D721Med (cell line): ENCODE data around the gene L1CAM.

Experiments used
- DNase-seq: peaks from one replicate; pipeline ENCODE4 v3.0.0; 2011; ENCODE audit warnings: low spot score; ENCODE audit not compliant: insufficient read length
- FAIRE-seq: peaks from 2 replicates; lab custom pipeline; 2011; peaks lifted over from hg19 to GRCh38; lab: Jason Lieb, UNC
- CTCF ChIP-seq: IDR thresholded peaks from 2 replicates; pipeline ENCODE4 v1.5.1; 2012; ENCODE audit warnings: mild to moderate bottlenecking, control low read depth; ENCODE audit not compliant: insufficient read depth; ENCODE audit errors: missing control alignments

The L1CAM gene

GRCh38 chrX:153867139-153867538, 18.8 kb downstream of the L1CAM start:
- DNase-seq: no peak
- no peak for TF ChIP-seq CTCF
- no peak for FAIRE-seq

- no peak for DNase-seq
- no peak for FAIRE-seq
- TF ChIP-seq CTCF: no peak
Observed at GRCh38 chrX:153866302-153867019, 19.5 kb downstream of the L1CAM start.

GRCh38 chrX:153865685-153866084, 20.3 kb downstream of the L1CAM start:
- DNase-seq (no peak), FAIRE-seq (no peak)
- TF ChIP-seq CTCF: no peak

GRCh38 chrX:153865321-153865580, 20.7 kb downstream of the L1CAM start:
- TF ChIP-seq CTCF: no peak
- no peak for FAIRE-seq
- DNase-seq: no peak

GRCh38 chrX:153864561-153865320, 21.2 kb downstream of the L1CAM start:
- FAIRE-seq: no peak
- TF ChIP-seq CTCF: no peak
- no peak for DNase-seq

- no peak for TF ChIP-seq CTCF
- no peak for DNase-seq
Observed at GRCh38 chrX:153864101-153864500, 21.9 kb downstream of the L1CAM start.

More at GRCh38 chrX:153864101-153864500, 21.9 kb downstream of the L1CAM start:
- FAIRE-seq: no peak
